Measurements from ENCODE around the gene TMEM127.

DNA sequence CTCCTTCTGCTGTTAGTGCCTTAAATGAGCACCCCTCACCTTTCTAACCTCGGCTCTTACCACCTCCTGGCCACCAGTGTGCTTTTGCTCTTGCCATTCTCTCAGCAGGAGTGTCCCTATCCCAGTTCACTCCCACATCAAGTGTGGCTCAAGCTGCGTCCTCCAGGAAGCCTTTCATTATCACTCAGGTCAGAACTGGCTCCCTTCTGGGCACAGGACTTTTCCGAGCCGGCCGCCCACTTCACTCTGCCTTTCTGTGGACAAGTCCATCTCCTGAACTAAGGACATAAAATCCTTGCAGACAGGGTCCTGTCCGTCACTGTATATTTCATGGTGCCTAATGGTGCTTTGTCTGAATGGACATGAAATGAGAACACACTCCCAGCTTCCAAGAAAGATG is 15.6 kb downstream of the TMEM127 start:
- TF ChIP-seq, protein P1, sequence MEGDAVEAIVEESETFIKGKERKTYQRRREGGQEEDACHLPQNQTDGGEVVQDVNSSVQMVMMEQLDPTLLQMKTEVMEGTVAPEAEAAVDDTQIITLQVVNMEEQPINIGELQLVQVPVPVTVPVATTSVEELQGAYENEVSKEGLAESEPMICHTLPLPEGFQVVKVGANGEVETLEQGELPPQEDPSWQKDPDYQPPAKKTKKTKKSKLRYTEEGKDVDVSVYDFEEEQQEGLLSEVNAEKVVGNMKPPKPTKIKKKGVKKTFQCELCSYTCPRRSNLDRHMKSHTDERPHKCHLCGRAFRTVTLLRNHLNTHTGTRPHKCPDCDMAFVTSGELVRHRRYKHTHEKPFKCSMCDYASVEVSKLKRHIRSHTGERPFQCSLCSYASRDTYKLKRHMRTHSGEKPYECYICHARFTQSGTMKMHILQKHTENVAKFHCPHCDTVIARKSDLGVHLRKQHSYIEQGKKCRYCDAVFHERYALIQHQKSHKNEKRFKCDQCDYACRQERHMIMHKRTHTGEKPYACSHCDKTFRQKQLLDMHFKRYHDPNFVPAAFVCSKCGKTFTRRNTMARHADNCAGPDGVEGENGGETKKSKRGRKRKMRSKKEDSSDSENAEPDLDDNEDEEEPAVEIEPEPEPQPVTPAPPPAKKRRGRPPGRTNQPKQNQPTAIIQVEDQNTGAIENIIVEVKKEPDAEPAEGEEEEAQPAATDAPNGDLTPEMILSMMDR (IDR thresholded peaks at IDR 0.05) = no peak
- TF ChIP-seq POLR2A (IDR thresholded peaks at IDR 0.05) = no peak
